ENCODE data around the gene SUGP2. TPM values are rescaled to one million over a fixed set of nuclear protein-coding genes. Genes with fewer than 3 reads are reported as not detected.

Gene SUGP2
- total RNA-seq, 4 donors from 2014 or later, result 18.6 to 57.4 (median 35.2) TPM

GRCh38 chr19:19043881-19044280, 10.6 kb upstream of the SUGP2 start:
- Histone ChIP-seq H3K27ac (no peak overlapping the region), H3K4me1 (peaks cover 0 to 13% (median 3%) of the 10 kb centered on the region in 3 donors)
- no peak for ATAC-seq

GRCh38 chr19:19043481-19043880, 10.2 kb upstream of the SUGP2 start:
- no peak overlapping the region for H3K27ac ChIP-seq
- TF ChIP-seq CTCF (IDR thresholded peaks at IDR 0.05), result no peak
- TF ChIP-seq POLR2AphosphoS5 (IDR thresholded peaks at IDR 0.05), result no peak
- no peak for TF ChIP-seq EP300 (IDR thresholded peaks at IDR 0.05)
- TF ChIP-seq POLR2A (IDR thresholded peaks at IDR 0.05), result no peak
- peaks cover 0 to 58% of the 10 kb centered on the region in 2 donors for H3K36me3 ChIP-seq
- no peaks in the 10 kb centered on the region for H3K27me3 ChIP-seq
- no peak for ATAC-seq
- H3K4me3 ChIP-seq, result no peak overlapping the region
- peaks cover 0 to 13% (median 3%) of the 10 kb centered on the region in 3 donors for H3K4me1 ChIP-seq
- no CpG with 5 or more reads among the region's 6 CpGs for WGBS, 2 donors (ENCODE audit: low coverage in 1 of 2)
- no peaks in the 10 kb centered on the region for H3K9me3 ChIP-seq

More at GRCh38 chr19:19043881-19044280, 10.6 kb upstream of the SUGP2 start:
- H3K27me3 ChIP-seq, result no peaks in the 10 kb centered on the region
- WGBS, 2 donors (ENCODE audit: low coverage in 1 of 2), result no CpG with 5 or more reads among the region's 6 CpGs
- no peaks in the 10 kb centered on the region for H3K9me3 ChIP-seq
- peaks cover 0 to 58% of the 10 kb centered on the region in 2 donors for H3K36me3 ChIP-seq
- no peak overlapping the region for H3K4me3 ChIP-seq
- no peak for TF ChIP-seq POLR2AphosphoS5 (IDR thresholded peaks at IDR 0.05)
- TF ChIP-seq EP300 (IDR thresholded peaks at IDR 0.05), result no peak
- TF ChIP-seq CTCF (IDR thresholded peaks at IDR 0.05), result no peak
- no peak for TF ChIP-seq POLR2A (IDR thresholded peaks at IDR 0.05)

GRCh38 chr19:19042732-19043280, 9.5 kb upstream of the SUGP2 start:
- no peak for ATAC-seq
- 90 to 94% methylated on average over 2 to 11 of the region's 13 CpGs for WGBS, 2 donors (ENCODE audit: low coverage in 1 of 2)
- no peak overlapping the region for H3K27ac ChIP-seq

GRCh38 chr19:19040417-19040816, 7.1 kb upstream of the SUGP2 start:
- peak; percentile 28 for TF ChIP-seq POLR2AphosphoS5 (IDR thresholded peaks at IDR 0.05)
- TF ChIP-seq EP300 (IDR thresholded peaks at IDR 0.05), result no peak
- ATAC-seq, result peak; percentile 87
- Histone ChIP-seq H3K27ac (peak overlapping the region in 2 of 4 donors; percentile 33 to 64), H3K4me1 (peaks cover 0 to 15% (median 3%) of the 10 kb centered on the region in 3 donors), H3K27me3 (no peaks in the 10 kb centered on the region), H3K9me3 (no peaks in the 10 kb centered on the region), H3K4me3 (no peak overlapping the region), H3K36me3 (peaks cover 0 to 40% of the 10 kb centered on the region in 2 donors)
- 28 to 42% methylated on average over 5 to 7 of the region's 7 CpGs for WGBS, 2 donors (ENCODE audit: low coverage in 1 of 2)

More at GRCh38 chr19:19042732-19043280, 9.5 kb upstream of the SUGP2 start:
- H3K9me3 ChIP-seq, result no peaks in the 10 kb centered on the region
- H3K4me1 ChIP-seq, result peaks cover 0 to 13% (median 3%) of the 10 kb centered on the region in 3 donors
- TF ChIP-seq POLR2AphosphoS5 (IDR thresholded peaks at IDR 0.05) (no peak), CTCF (IDR thresholded peaks at IDR 0.05) (no peak), EP300 (IDR thresholded peaks at IDR 0.05) (no peak), POLR2A (IDR thresholded peaks at IDR 0.05) (no peak)
- no peaks in the 10 kb centered on the region for H3K27me3 ChIP-seq
- H3K4me3 ChIP-seq, result no peak overlapping the region
- H3K36me3 ChIP-seq, result peaks cover 0 to 58% of the 10 kb centered on the region in 2 donors

GRCh38 chr19:19039901-19040300, 6.6 kb upstream of the SUGP2 start:
- Histone ChIP-seq H3K4me3 (no peak overlapping the region), H3K27me3 (no peaks in the 10 kb centered on the region), H3K9me3 (no peaks in the 10 kb centered on the region), H3K27ac (peak overlapping the region in 2 of 4 donors; percentile 5 to 64), H3K4me1 (peaks cover 0 to 20% (median 3%) of the 10 kb centered on the region in 3 donors), H3K36me3 (peaks cover 0 to 36% of the 10 kb centered on the region in 2 donors)
- TF ChIP-seq CTCF (IDR thresholded peaks at IDR 0.05) (no peak), POLR2A (IDR thresholded peaks at IDR 0.05) (no peak), EP300 (IDR thresholded peaks at IDR 0.05) (no peak), POLR2AphosphoS5 (IDR thresholded peaks at IDR 0.05) (no peak)
- 72 to 80% methylated on average over 3 to 4 of the region's 4 CpGs for WGBS, 2 donors (ENCODE audit: low coverage in 1 of 2)
- no peak for ATAC-seq
